Raji (cell line): ENCODE data around the gene GLP2R.

Experiments
- POLR2A ChIP-seq: IDR thresholded peaks from 2 replicates; pipeline ENCODE4 v1.6.1; 2011; ENCODE audit warnings: low read depth, low read length, control low read depth; ENCODE audit not compliant: insufficient read depth

GLP2R gene

GRCh38 chr17:9937901-9938300 is 112.2 kb downstream of the GLP2R start:
- no peak for TF ChIP-seq POLR2A

GRCh38 chr17:9938764-9939163 is 113.0 kb downstream of the GLP2R start:
- no peak for TF ChIP-seq POLR2A

DNA sequence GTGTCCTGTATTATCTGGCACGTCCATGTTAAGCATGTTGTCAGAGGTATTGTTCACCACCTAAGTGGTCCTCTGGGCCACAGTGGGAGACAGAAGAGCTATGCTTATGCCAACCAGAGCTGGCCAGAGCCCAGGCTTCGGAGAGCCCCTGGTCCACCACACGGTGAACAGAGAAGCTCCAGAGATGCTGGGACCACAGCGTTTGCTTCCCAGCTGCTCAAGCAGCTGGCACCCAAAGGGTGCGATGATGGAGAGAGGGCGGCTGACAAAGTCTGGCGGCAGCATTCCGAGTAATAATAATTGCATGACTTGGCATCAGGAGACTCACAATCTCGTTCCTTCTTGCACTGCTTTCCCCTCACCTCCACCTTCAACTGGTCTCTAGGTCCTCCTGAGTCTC is 115.1 kb downstream of the GLP2R start:
- TF ChIP-seq POLR2A: no peak

- no peak for TF ChIP-seq POLR2A
These were observed 115.6 kb downstream of the GLP2R start for GRCh38 chr17:9941305-9941704.
